ENCODE data around the gene FRAS1. TPM values are rescaled to one million over a fixed set of nuclear protein-coding genes. Genes with fewer than 3 reads are reported as not detected.

The FRAS1 gene
- total and polyA plus RNA-seq, 2 donors (not counting 1 experiment from before 2014, with no cell fraction given): 0.30 to 0.66 TPM

DNA sequence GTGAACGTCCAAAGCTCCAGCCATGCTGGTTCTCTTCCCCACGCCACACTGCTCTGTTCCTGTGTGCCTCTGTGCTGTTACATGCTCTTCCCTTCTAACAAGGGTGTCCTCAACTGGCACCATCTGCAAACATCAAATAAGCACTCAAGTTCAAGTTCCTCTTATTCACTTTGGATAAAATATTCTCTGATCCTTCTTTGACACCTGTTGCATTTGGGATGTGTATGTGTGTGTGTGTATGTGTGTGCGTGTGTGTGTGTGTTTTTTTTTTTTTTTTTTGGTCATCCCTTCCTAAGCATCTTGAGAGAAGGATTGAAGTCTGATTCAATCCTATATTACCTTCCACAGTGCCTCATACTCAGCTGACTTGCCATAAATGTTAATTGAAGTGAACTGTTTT is 290.4 kb downstream of the FRAS1 start:
- Histone ChIP-seq H3K4me3 (replicated peaks in 1 of 4; ENCODE audit: control extremely low read depth in 1 of 4, insufficient read depth in 1 of 4, low read depth in 3 of 4, low read length in 4 of 4) (no peak overlapping the region), H3K9ac (ENCODE audit: insufficient read depth, low read length) (no peak overlapping the region), H3K27me3 (ENCODE audit: control insufficient read depth, insufficient read depth, low read length) (no peaks in the 10 kb centered on the region), H3K4me1 (ENCODE audit: control insufficient read depth, extremely low read depth, insufficient read depth, low read length) (no peaks in the 10 kb centered on the region), H4K20me1 (ENCODE audit: control insufficient read depth, extremely low read depth, insufficient read depth, low read length) (no peaks in the 10 kb centered on the region), H3K4me2 (ENCODE audit: extremely low read depth, insufficient read depth, low read length) (no peak overlapping the region), H3K36me3 (ENCODE audit: control insufficient read depth, insufficient read depth, low read length) (no peaks in the 10 kb centered on the region), H3K27ac (ENCODE audit: insufficient read depth, low read length) (no peak overlapping the region), H2AFZ (ENCODE audit: low read length) (no peak overlapping the region), H3K79me2 (ENCODE audit: control insufficient read depth, insufficient read depth, low read length) (no peaks in the 10 kb centered on the region), H3K9me3 (ENCODE audit: control insufficient read depth, insufficient read depth, low read depth, low read length) (no peaks in the 10 kb centered on the region)
- TF ChIP-seq, protein P1, sequence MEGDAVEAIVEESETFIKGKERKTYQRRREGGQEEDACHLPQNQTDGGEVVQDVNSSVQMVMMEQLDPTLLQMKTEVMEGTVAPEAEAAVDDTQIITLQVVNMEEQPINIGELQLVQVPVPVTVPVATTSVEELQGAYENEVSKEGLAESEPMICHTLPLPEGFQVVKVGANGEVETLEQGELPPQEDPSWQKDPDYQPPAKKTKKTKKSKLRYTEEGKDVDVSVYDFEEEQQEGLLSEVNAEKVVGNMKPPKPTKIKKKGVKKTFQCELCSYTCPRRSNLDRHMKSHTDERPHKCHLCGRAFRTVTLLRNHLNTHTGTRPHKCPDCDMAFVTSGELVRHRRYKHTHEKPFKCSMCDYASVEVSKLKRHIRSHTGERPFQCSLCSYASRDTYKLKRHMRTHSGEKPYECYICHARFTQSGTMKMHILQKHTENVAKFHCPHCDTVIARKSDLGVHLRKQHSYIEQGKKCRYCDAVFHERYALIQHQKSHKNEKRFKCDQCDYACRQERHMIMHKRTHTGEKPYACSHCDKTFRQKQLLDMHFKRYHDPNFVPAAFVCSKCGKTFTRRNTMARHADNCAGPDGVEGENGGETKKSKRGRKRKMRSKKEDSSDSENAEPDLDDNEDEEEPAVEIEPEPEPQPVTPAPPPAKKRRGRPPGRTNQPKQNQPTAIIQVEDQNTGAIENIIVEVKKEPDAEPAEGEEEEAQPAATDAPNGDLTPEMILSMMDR (conservative IDR thresholded peaks at IDR 0.05 in 1 of 2, IDR thresholded peaks at IDR 0.05 in 1 of 2; ENCODE audit: low read depth in 1 of 2, low read length in 2 of 2): no peak
- TF ChIP-seq EZH2 (IDR thresholded peaks at IDR 0.05; ENCODE audit: low read length, missing control alignments): no peak
- DNase-seq (ENCODE audit: low read depth in 2 of 2): no peak

DNA sequence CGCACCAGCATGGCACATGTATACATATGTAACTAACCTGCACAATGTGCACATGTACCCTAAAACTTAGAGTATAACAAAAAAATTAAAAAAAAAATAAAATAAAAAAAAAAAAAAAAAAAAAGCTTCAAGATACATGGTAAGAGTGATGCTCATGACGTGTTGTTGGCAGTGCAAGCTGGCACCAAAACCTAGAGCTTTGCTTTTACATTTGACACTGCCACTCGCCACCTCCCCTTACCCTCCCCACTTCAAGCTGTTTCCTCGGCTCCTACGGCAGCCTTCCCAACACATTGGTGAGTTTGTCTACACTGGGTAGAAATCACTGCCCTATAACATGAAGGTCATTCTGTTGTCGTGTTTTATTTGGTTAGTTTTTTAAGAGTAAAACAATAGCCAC is 296.8 kb downstream of the FRAS1 start:
- Histone ChIP-seq H3K27me3 (ENCODE audit: control insufficient read depth, insufficient read depth, low read length) (no peaks in the 10 kb centered on the region), H3K27ac (ENCODE audit: insufficient read depth, low read length) (no peak overlapping the region), H4K20me1 (ENCODE audit: control insufficient read depth, extremely low read depth, insufficient read depth, low read length) (no peaks in the 10 kb centered on the region), H3K9ac (ENCODE audit: insufficient read depth, low read length) (no peak overlapping the region), H3K36me3 (ENCODE audit: control insufficient read depth, insufficient read depth, low read length) (no peaks in the 10 kb centered on the region), H3K79me2 (ENCODE audit: control insufficient read depth, insufficient read depth, low read length) (no peaks in the 10 kb centered on the region), H3K9me3 (ENCODE audit: control insufficient read depth, insufficient read depth, low read depth, low read length) (no peaks in the 10 kb centered on the region), H3K4me1 (ENCODE audit: control insufficient read depth, extremely low read depth, insufficient read depth, low read length) (no peaks in the 10 kb centered on the region), H3K4me2 (ENCODE audit: extremely low read depth, insufficient read depth, low read length) (no peak overlapping the region), H2AFZ (ENCODE audit: low read length) (no peak overlapping the region), H3K4me3 (replicated peaks in 1 of 4; ENCODE audit: control extremely low read depth in 1 of 4, insufficient read depth in 1 of 4, low read depth in 3 of 4, low read length in 4 of 4) (no peak overlapping the region)
- no peak for TF ChIP-seq EZH2 (IDR thresholded peaks at IDR 0.05; ENCODE audit: low read length, missing control alignments)
- TF ChIP-seq, protein P1 (conservative IDR thresholded peaks at IDR 0.05 in 1 of 2, IDR thresholded peaks at IDR 0.05 in 1 of 2; ENCODE audit: low read depth in 1 of 2, low read length in 2 of 2): no peak
- no peak for DNase-seq (ENCODE audit: low read depth in 2 of 2)

DNA sequence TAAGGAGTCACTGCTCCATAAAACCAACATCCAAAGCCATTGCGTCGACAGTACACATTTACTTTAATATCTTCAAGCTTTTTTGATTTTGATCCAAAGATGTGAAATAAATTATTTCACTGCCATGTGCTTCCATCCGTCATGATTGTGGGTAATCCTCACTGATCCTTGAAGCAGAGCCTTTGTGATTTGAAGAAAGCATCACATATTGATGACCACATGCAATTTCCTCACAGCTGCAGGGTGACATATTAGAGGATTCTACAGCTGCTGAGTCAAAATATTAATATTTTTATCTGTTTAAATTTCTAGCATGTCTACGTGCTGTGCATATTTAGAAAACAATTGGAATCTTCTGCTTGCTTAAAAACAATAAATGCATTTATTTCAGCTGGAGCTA is 297.7 kb downstream of the FRAS1 start:
- Histone ChIP-seq H2AFZ (ENCODE audit: low read length) (no peak overlapping the region), H4K20me1 (ENCODE audit: control insufficient read depth, extremely low read depth, insufficient read depth, low read length) (no peaks in the 10 kb centered on the region), H3K27me3 (ENCODE audit: control insufficient read depth, insufficient read depth, low read length) (no peaks in the 10 kb centered on the region), H3K9me3 (ENCODE audit: control insufficient read depth, insufficient read depth, low read depth, low read length) (no peaks in the 10 kb centered on the region), H3K4me1 (ENCODE audit: control insufficient read depth, extremely low read depth, insufficient read depth, low read length) (no peaks in the 10 kb centered on the region), H3K36me3 (ENCODE audit: control insufficient read depth, insufficient read depth, low read length) (no peaks in the 10 kb centered on the region), H3K4me2 (ENCODE audit: extremely low read depth, insufficient read depth, low read length) (no peak overlapping the region), H3K27ac (ENCODE audit: insufficient read depth, low read length) (no peak overlapping the region), H3K79me2 (ENCODE audit: control insufficient read depth, insufficient read depth, low read length) (no peaks in the 10 kb centered on the region), H3K4me3 (replicated peaks in 1 of 4; ENCODE audit: control extremely low read depth in 1 of 4, insufficient read depth in 1 of 4, low read depth in 3 of 4, low read length in 4 of 4) (no peak overlapping the region), H3K9ac (ENCODE audit: insufficient read depth, low read length) (no peak overlapping the region)
- TF ChIP-seq, protein P1 (conservative IDR thresholded peaks at IDR 0.05 in 1 of 2, IDR thresholded peaks at IDR 0.05 in 1 of 2; ENCODE audit: low read depth in 1 of 2, low read length in 2 of 2): no peak
- no peak for TF ChIP-seq EZH2 (IDR thresholded peaks at IDR 0.05; ENCODE audit: low read length, missing control alignments)
- no peak for DNase-seq (ENCODE audit: low read depth in 2 of 2)

Measured in fibroblast of lung (primary cell).